Natural killer cell (primary cell): ENCODE data around the gene SECTM1. TPM values are rescaled to one million over a fixed set of nuclear protein-coding genes. Genes with fewer than 3 reads are reported as not detected.

Source experiments
- ATAC-seq, 3 donors: fragments of 150-1000 bp in 2 of 3; fragments of 200-7000 bp in 1 of 3; cut with Tn5 transposase; 1 replicate in 1 of 3; 2 replicates in 2 of 3; pipeline ENCODE4 v1.10.0; 2021; ENCODE audit warnings: mild to moderate bottlenecking in 2 of 3, moderate library complexity in 2 of 3
- DNase-seq, 2 donors: peaks; one replicate each; pipeline versions ENCODE4 v3.0.0 to v3.0.0-alpha.2; 2013 to 2021; ENCODE audit warnings: mixed read lengths in 1 of 2
- H3K27ac ChIP-seq: one replicate; pipeline ENCODE4 v1.5.1; 2013; ENCODE audit warnings: mild to moderate bottlenecking, low read length
- H3K27me3 ChIP-seq: one replicate; pipeline ENCODE4 v1.6.1; 2013; ENCODE audit warnings: low read length; ENCODE audit not compliant: control insufficient read depth, insufficient read depth
- H3K36me3 ChIP-seq: one replicate; pipeline ENCODE4 v1.6.1; 2013; ENCODE audit warnings: low read length; ENCODE audit not compliant: control insufficient read depth, insufficient read depth
- H3K4me1 ChIP-seq: one replicate; pipeline ENCODE4 v1.6.1; 2013; ENCODE audit warnings: low read length; ENCODE audit not compliant: control insufficient read depth, insufficient read depth
- H3K4me3 ChIP-seq: one replicate; pipeline ENCODE4 v1.5.1; 2013; ENCODE audit warnings: low read length
- H3K9me3 ChIP-seq: one replicate; pipeline ENCODE4 v1.6.1; 2013; ENCODE audit warnings: low read length; ENCODE audit not compliant: control insufficient read depth, insufficient read depth
- H3K27ac Mint-ChIP-seq, 2 donors: one replicate each; pipeline ENCODE4 v1.8.0; 2022; ENCODE audit warnings: mild to moderate bottlenecking in 2 of 2, mixed read lengths in 2 of 2, moderate library complexity in 1 of 2
- H3K27me3 Mint-ChIP-seq, 2 donors: one replicate each; pipeline ENCODE4 v1.8.0; 2022; ENCODE audit warnings: low read depth in 2 of 2, mixed read lengths in 2 of 2
- H3K36me3 Mint-ChIP-seq: one replicate; pipeline ENCODE4 v1.8.0; 2022; ENCODE audit warnings: mixed read lengths
- H3K4me1 Mint-ChIP-seq, 2 donors: one replicate each; pipeline ENCODE4 v1.8.0; 2022; ENCODE audit warnings: mixed read lengths in 2 of 2
- H3K4me3 Mint-ChIP-seq: one replicate; pipeline ENCODE4 v1.8.0; 2022; ENCODE audit warnings: mild to moderate bottlenecking, moderate library complexity, mixed read lengths
- H3K9me3 Mint-ChIP-seq, 2 donors: one replicate each; pipeline ENCODE4 v1.8.0; 2022; ENCODE audit warnings: mixed read lengths in 2 of 2
- CTCF ChIP-seq: fragments of 200-600 bp; IDR thresholded peaks from one replicate; pipeline ENCODE4 v1.8.0; 2022; ENCODE audit warnings: antibody characterized with exemption
- WGBS: methylation state at CpG from one replicate; pipeline ENCODE4 v1.1.7; 2013; ENCODE audit warnings: missing lambda C conversion rate; ENCODE audit not compliant: insufficient coverage; 5-methylcytosine and 5-hydroxymethylcytosine counted together
- intact Hi-C: fragments of 100-400 bp; cut with micrococcal nuclease; formaldehyde crosslinking; loops from one replicate; pipeline ENCODE4 v1.14.2; 2022
- total RNA-seq, 4 donors: library from RNA; stranded (reverse); fragments of 120-200 nt in 1 of 4; gene quantifications; one replicate each; pipeline versions ENCODE4 v1.2.3 to v1.2.4, GENCODE V29; 2013 to 2022

The SECTM1 gene
- total RNA-seq, 3 donors from 2014 or later (not counting 1 experiment from before 2014, with no cell fraction given) = 3.6 to 11.2 (median 6.3) TPM

- no peak for DNase-seq
- no peaks in the 10 kb centered on the region for H3K27me3 Mint-ChIP-seq
- no peaks in the 10 kb centered on the region for H3K9me3 ChIP-seq
- no peak overlapping the region for H3K27ac ChIP-seq
- intact Hi-C loops = no loop called here
- no peaks in the 10 kb centered on the region for H3K36me3 Mint-ChIP-seq
- WGBS = 90% methylated on average over 29 of the region's 30 CpGs
- H3K9me3 Mint-ChIP-seq = no peaks in the 10 kb centered on the region
- no peaks in the 10 kb centered on the region for H3K27me3 ChIP-seq
- H3K4me1 ChIP-seq = peaks cover 18% of the 10 kb centered on the region
- peaks cover 5% of the 10 kb centered on the region in 2 donors for H3K4me1 Mint-ChIP-seq
- no peak for TF ChIP-seq CTCF
- H3K4me3 ChIP-seq = no peak overlapping the region
- H3K27ac Mint-ChIP-seq = no peak overlapping the region
- H3K36me3 ChIP-seq = no peaks in the 10 kb centered on the region
- ATAC-seq = no peak
- no peak overlapping the region for H3K4me3 Mint-ChIP-seq
These were observed 8.0 kb downstream of the SECTM1 start for GRCh38 chr17:82325286-82326180.

GRCh38 chr17:82324566-82325285 lies 8.8 kb downstream of the SECTM1 start:
- Histone ChIP-seq H3K27me3 (no peaks in the 10 kb centered on the region), H3K9me3 (no peaks in the 10 kb centered on the region), H3K4me1 (peaks cover 18% of the 10 kb centered on the region), H3K27ac (no peak overlapping the region), H3K36me3 (no peaks in the 10 kb centered on the region), H3K4me3 (no peak overlapping the region)
- DNase-seq (peak in 1 of 2 donors; percentile 39), ATAC-seq (no peak)
- no peaks in the 10 kb centered on the region for H3K36me3 Mint-ChIP-seq
- H3K27ac Mint-ChIP-seq = no peak overlapping the region
- H3K4me1 Mint-ChIP-seq = peaks cover 5% of the 10 kb centered on the region in 2 donors
- intact Hi-C loops = no loop called here
- WGBS = 75% methylated on average over 21 of the region's 25 CpGs
- no peaks in the 10 kb centered on the region for H3K9me3 Mint-ChIP-seq
- H3K27me3 Mint-ChIP-seq = no peaks in the 10 kb centered on the region
- no peak overlapping the region for H3K4me3 Mint-ChIP-seq
- TF ChIP-seq CTCF = no peak

GRCh38 chr17:82323514-82324234 lies 9.9 kb downstream of the SECTM1 start:
- ATAC-seq = no peak
- Histone ChIP-seq H3K4me1 (peaks cover 21% of the 10 kb centered on the region), H3K4me3 (no peak overlapping the region), H3K27ac (no peak overlapping the region), H3K27me3 (no peaks in the 10 kb centered on the region), H3K36me3 (no peaks in the 10 kb centered on the region), H3K9me3 (no peaks in the 10 kb centered on the region)
- Mint-ChIP-seq H3K27me3 (no peaks in the 10 kb centered on the region), H3K9me3 (no peaks in the 10 kb centered on the region), H3K36me3 (no peaks in the 10 kb centered on the region), H3K4me1 (peaks cover 5% of the 10 kb centered on the region in 2 donors), H3K27ac (no peak overlapping the region), H3K4me3 (no peak overlapping the region)
- 59% methylated on average over 21 of the region's 21 CpGs for WGBS
- DNase-seq = no peak
- intact Hi-C loops = no loop called here
- TF ChIP-seq CTCF = no peak
